ENCODE measurements around the gene CAMKMT. TPM values are rescaled to one million over a fixed set of nuclear protein-coding genes. Genes with fewer than 3 reads are reported as not detected.
"Not testable (repeated sequence)": the region's sequence is repeated elsewhere in the genome, so short reads cannot be mapped to it uniquely, and the experiment has no call there.

CAMKMT gene
- total and polyA plus RNA-seq, 10 donors, result 4.1 to 26.1 (median 11.0) TPM

- WGBS, 5 donors, result 92 to 96% (median 93%) methylated on average over 2 of the region's 2 CpGs
Measured at GRCh38 chr2:44579837-44580230, 218.1 kb downstream of the CAMKMT start.

GRCh38 chr2:44580875-44581515, 219.2 kb downstream of the CAMKMT start:
- Histone ChIP-seq H3K27ac (no peak overlapping the region), H3K4me1 (peaks cover 0 to 21% (median 10%) of the 10 kb centered on the region in 6 donors), H3K27me3 (replicated peaks in 1 of 7) (no peaks in the 10 kb centered on the region), H3K4me3 (no peak overlapping the region), H3K9me3 (no peaks in the 10 kb centered on the region), H3K36me3 (no peaks in the 10 kb centered on the region)
- no peak for DNase-seq
- intact Hi-C loops (cut with DNase I; ENCODE audit: low total_unique reads), result no loop called here
- TF ChIP-seq CTCF (IDR thresholded peaks at IDR 0.05 in 8 of 11, conservative IDR thresholded peaks at IDR 0.05 in 3 of 11) (no peak), POLR2A (IDR thresholded peaks at IDR 0.05) (no peak)
- 60 to 94% (median 74%) methylated on average over 3 of the region's 3 CpGs for WGBS, 5 donors

More at GRCh38 chr2:44579837-44580230, 218.1 kb downstream of the CAMKMT start:
- Histone ChIP-seq H3K27ac (no peak overlapping the region), H3K4me1 (peaks cover 0 to 21% (median 10%) of the 10 kb centered on the region in 6 donors), H3K36me3 (no peaks in the 10 kb centered on the region), H3K27me3 (replicated peaks in 1 of 7) (no peaks in the 10 kb centered on the region), H3K9me3 (no peaks in the 10 kb centered on the region), H3K4me3 (no peak overlapping the region)
- no peak for DNase-seq
- TF ChIP-seq CTCF (IDR thresholded peaks at IDR 0.05 in 8 of 11, conservative IDR thresholded peaks at IDR 0.05 in 3 of 11) (no peak), POLR2A (IDR thresholded peaks at IDR 0.05) (no peak), POLR2AphosphoS5 (IDR thresholded peaks at IDR 0.05) (no peak)
- intact Hi-C loops (cut with DNase I; ENCODE audit: low total_unique reads), result no loop called here

GRCh38 chr2:44582363-44583008, 220.7 kb downstream of the CAMKMT start:
- H3K4me3 ChIP-seq, result no peak overlapping the region
- 81 to 94% (median 87%) methylated on average over 3 of the region's 3 CpGs for WGBS, 5 donors
- no peak for TF ChIP-seq POLR2A (IDR thresholded peaks at IDR 0.05)
- TF ChIP-seq CTCF (IDR thresholded peaks at IDR 0.05 in 8 of 11, conservative IDR thresholded peaks at IDR 0.05 in 3 of 11), result no peak
- TF ChIP-seq POLR2AphosphoS5 (IDR thresholded peaks at IDR 0.05), result no peak
- no peaks in the 10 kb centered on the region for H3K36me3 ChIP-seq
- no peaks in the 10 kb centered on the region for H3K9me3 ChIP-seq
- DNase-seq, result no peak
- H3K27ac ChIP-seq, result no peak overlapping the region
- no peaks in the 10 kb centered on the region for H3K27me3 ChIP-seq (replicated peaks in 1 of 7)
- peaks cover 0 to 21% (median 10%) of the 10 kb centered on the region in 6 donors for H3K4me1 ChIP-seq
- intact Hi-C loops (cut with DNase I; ENCODE audit: low total_unique reads), result no loop called here

GRCh38 chr2:44595615-44596014, 233.9 kb downstream of the CAMKMT start:
- WGBS, 5 donors, result 92 to 100% (median 95%) methylated on average over 2 of the region's 2 CpGs
- intact Hi-C loops (cut with DNase I; ENCODE audit: low total_unique reads); DNase-seq: not testable (repeated sequence)

More at GRCh38 chr2:44595615-44596014, 233.9 kb downstream of the CAMKMT start:
- not testable (repeated sequence) for H3K4me1 ChIP-seq; H3K9me3 ChIP-seq; H3K4me3 ChIP-seq; H3K27ac ChIP-seq; H3K36me3 ChIP-seq; H3K27me3 ChIP-seq (replicated peaks in 1 of 7)

Data from spleen (tissue), 11 donors.